Prostate gland (tissue), 2 donors: ENCODE measurements around the gene CNKSR3.

ENCODE experiments used
- POLR2A ChIP-seq: fragments of 450-650 bp; IDR thresholded peaks from one replicate; pipeline ENCODE4 v1.6.1; 2016; ENCODE audit warnings: antibody characterized with exemption, mild to moderate bottlenecking
- POLR2AphosphoS5 ChIP-seq: sonication (generic); formaldehyde crosslinking; IDR thresholded peaks from one replicate; pipeline ENCODE4 v1.6.1; 2017; ENCODE audit warnings: antibody characterized with exemption
- TF ChIP-seq, protein P1 (sequence below), 4 experiments: fragments of 200-600 bp in 2 of 4; fragments of 450-650 bp in 2 of 4; sonication (generic) in 2 of 4; IDR thresholded peaks; 1 replicate in 3 of 4; 2 replicates in 1 of 4; pipeline ENCODE4 v1.5.1; 2016 to 2019; ENCODE audit warnings: antibody characterized with exemption in 4 of 4, mild to moderate bottlenecking in 2 of 4, moderate library complexity in 2 of 4

DNA sequence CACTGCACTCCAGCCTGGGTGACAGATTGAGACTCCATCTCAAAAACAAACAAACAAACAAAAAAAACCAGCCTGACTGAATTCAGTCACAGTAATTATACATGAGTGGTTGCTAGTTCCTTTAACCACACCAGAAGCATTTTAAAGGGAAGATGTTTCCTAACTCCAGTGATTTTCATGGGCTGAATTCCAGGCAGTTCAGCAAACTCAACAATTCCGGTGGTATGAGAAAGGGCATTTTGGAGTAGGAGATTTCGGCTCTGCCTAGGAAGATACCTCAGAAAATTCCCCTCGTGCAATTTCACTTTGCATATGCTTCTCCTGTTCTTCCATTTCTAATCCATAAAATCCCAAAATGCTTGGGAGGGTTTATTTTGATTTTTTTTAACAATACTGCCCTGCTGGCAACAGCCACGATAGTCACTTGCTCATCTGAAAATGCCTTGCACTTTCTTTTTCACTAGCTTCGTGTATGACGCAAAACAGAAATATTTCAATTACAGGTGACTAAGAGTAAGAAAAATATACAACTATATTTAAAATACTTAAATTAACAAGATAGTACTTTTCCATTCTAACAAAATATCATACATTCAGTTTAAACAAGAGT, 105.6 kb downstream of the CNKSR3 start:
- TF ChIP-seq, protein P1, sequence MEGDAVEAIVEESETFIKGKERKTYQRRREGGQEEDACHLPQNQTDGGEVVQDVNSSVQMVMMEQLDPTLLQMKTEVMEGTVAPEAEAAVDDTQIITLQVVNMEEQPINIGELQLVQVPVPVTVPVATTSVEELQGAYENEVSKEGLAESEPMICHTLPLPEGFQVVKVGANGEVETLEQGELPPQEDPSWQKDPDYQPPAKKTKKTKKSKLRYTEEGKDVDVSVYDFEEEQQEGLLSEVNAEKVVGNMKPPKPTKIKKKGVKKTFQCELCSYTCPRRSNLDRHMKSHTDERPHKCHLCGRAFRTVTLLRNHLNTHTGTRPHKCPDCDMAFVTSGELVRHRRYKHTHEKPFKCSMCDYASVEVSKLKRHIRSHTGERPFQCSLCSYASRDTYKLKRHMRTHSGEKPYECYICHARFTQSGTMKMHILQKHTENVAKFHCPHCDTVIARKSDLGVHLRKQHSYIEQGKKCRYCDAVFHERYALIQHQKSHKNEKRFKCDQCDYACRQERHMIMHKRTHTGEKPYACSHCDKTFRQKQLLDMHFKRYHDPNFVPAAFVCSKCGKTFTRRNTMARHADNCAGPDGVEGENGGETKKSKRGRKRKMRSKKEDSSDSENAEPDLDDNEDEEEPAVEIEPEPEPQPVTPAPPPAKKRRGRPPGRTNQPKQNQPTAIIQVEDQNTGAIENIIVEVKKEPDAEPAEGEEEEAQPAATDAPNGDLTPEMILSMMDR (IDR thresholded peaks at IDR 0.05), result no peak
- TF ChIP-seq POLR2AphosphoS5 (no peak), POLR2A (no peak)
